ENCODE data around the gene PLRG1.

PLRG1 gene

DNA sequence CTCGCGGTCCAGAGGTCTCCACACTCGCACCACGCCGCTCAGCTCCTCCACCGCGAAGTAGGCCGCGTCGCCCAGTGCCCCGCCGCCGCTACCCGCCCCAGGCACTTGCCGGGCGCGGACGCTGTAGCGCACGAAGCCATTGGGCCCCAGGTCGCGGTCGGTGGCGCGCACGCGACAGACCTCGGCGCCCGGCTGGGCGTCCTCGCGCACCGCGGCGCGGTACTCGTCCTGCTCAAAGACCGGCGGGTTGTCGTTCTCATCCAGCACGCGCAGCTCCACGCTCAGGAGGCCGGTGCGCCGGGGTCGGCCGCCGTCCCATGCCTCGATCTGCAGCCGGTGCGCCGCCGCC is 60.0 kb downstream of the PLRG1 start:
- no peak overlapping the region for H3K4me3 ChIP-seq (ENCODE audit: low read length)
- H3K9me3 ChIP-seq (ENCODE audit: control insufficient read depth, insufficient read depth, low read length), result peaks cover 3% of the 10 kb centered on the region; the same call in 1 of the 2 replicates
- H3K27ac ChIP-seq (ENCODE audit: low read depth, low read length), result no peak overlapping the region
- H3K27me3 ChIP-seq (ENCODE audit: control insufficient read depth, low read length), result peaks cover 6% of the 10 kb centered on the region
- TF ChIP-seq, protein P1, sequence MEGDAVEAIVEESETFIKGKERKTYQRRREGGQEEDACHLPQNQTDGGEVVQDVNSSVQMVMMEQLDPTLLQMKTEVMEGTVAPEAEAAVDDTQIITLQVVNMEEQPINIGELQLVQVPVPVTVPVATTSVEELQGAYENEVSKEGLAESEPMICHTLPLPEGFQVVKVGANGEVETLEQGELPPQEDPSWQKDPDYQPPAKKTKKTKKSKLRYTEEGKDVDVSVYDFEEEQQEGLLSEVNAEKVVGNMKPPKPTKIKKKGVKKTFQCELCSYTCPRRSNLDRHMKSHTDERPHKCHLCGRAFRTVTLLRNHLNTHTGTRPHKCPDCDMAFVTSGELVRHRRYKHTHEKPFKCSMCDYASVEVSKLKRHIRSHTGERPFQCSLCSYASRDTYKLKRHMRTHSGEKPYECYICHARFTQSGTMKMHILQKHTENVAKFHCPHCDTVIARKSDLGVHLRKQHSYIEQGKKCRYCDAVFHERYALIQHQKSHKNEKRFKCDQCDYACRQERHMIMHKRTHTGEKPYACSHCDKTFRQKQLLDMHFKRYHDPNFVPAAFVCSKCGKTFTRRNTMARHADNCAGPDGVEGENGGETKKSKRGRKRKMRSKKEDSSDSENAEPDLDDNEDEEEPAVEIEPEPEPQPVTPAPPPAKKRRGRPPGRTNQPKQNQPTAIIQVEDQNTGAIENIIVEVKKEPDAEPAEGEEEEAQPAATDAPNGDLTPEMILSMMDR (IDR thresholded peaks at IDR 0.05; ENCODE audit: low read depth, low read length, poor library complexity, severe bottlenecking), result no peak
- no peak for TF ChIP-seq EZH2phosphoT487 (IDR thresholded peaks at IDR 0.05; ENCODE audit: borderline replicate concordance, low read length)
- H3K4me1 ChIP-seq (ENCODE audit: control insufficient read depth, low read length), result no peaks in the 10 kb centered on the region
- no peak overlapping the region for H3K4me2 ChIP-seq (ENCODE audit: low read length)
- H3K79me2 ChIP-seq (ENCODE audit: control insufficient read depth, low read length), result no peaks in the 10 kb centered on the region
- H3K36me3 ChIP-seq (ENCODE audit: control insufficient read depth, low read length), result no peaks in the 10 kb centered on the region
- H4K20me1 ChIP-seq (ENCODE audit: control insufficient read depth, insufficient read depth, low read depth, low read length), result no peaks in the 10 kb centered on the region
- no peaks in the 10 kb centered on the region for H3F3A ChIP-seq (ENCODE audit: control insufficient read depth, insufficient read depth)
- H3K9me2 ChIP-seq (replicated peaks; ENCODE audit: control insufficient read depth, low read length), result no peaks in the 10 kb centered on the region; the same call in 1 of the 2 replicates

- H4K20me1 ChIP-seq (ENCODE audit: control insufficient read depth, insufficient read depth, low read depth, low read length), result no peaks in the 10 kb centered on the region
- H3K9me2 ChIP-seq (replicated peaks; ENCODE audit: control insufficient read depth, low read length), result no peaks in the 10 kb centered on the region; the same call in 1 of the 2 replicates
- H3F3A ChIP-seq (ENCODE audit: control insufficient read depth, insufficient read depth), result no peaks in the 10 kb centered on the region
- no peak overlapping the region for H3K4me3 ChIP-seq (ENCODE audit: low read length)
- TF ChIP-seq, protein P1 (IDR thresholded peaks at IDR 0.05; ENCODE audit: low read depth, low read length, poor library complexity, severe bottlenecking), result no peak
- no peak for TF ChIP-seq EZH2phosphoT487 (IDR thresholded peaks at IDR 0.05; ENCODE audit: borderline replicate concordance, low read length)
- H3K36me3 ChIP-seq (ENCODE audit: control insufficient read depth, low read length), result no peaks in the 10 kb centered on the region
- peaks cover 6% of the 10 kb centered on the region for H3K27me3 ChIP-seq (ENCODE audit: control insufficient read depth, low read length)
- no peaks in the 10 kb centered on the region for H3K79me2 ChIP-seq (ENCODE audit: control insufficient read depth, low read length)
- H3K4me1 ChIP-seq (ENCODE audit: control insufficient read depth, low read length), result no peaks in the 10 kb centered on the region
- no peak overlapping the region for H3K27ac ChIP-seq (ENCODE audit: low read depth, low read length)
- peaks cover 3% of the 10 kb centered on the region; the same call in 1 of the 2 replicates for H3K9me3 ChIP-seq (ENCODE audit: control insufficient read depth, insufficient read depth, low read length)
- H3K4me2 ChIP-seq (ENCODE audit: low read length), result no peak overlapping the region
Observed at GRCh38 chr4:154489558-154490233, 60.5 kb downstream of the PLRG1 start.

DNA sequence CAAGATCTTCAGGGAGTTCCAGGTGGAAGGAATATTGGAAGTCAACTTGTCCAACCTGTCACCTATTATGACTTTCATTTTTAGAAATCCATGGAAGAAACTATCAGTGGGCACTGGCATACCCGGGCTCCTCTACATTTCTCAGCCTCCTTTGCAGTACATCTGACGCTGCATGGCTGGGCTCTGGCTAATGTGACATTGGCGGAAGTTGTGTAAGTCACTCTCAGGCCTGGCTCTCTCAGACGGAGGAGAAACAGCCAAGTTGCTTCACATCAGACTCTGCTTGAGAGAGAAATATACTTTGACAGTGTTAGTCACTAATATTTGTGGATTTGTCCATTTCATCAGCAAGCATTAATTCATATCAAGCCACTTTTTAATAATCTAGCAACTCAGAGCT is 63.1 kb downstream of the PLRG1 start:
- Histone ChIP-seq H3K27me3 (ENCODE audit: control insufficient read depth, low read length) (peaks cover 3% of the 10 kb centered on the region), H3K4me2 (ENCODE audit: low read length) (no peak overlapping the region), H3K9me2 (replicated peaks; ENCODE audit: control insufficient read depth, low read length) (no peaks in the 10 kb centered on the region; the same call in 1 of the 2 replicates), H3K27ac (ENCODE audit: low read depth, low read length) (no peak overlapping the region), H3K4me3 (ENCODE audit: low read length) (no peak overlapping the region), H3K4me1 (ENCODE audit: control insufficient read depth, low read length) (no peaks in the 10 kb centered on the region), H4K20me1 (ENCODE audit: control insufficient read depth, insufficient read depth, low read depth, low read length) (no peaks in the 10 kb centered on the region), H3K36me3 (ENCODE audit: control insufficient read depth, low read length) (no peaks in the 10 kb centered on the region), H3K79me2 (ENCODE audit: control insufficient read depth, low read length) (no peaks in the 10 kb centered on the region), H3K9me3 (ENCODE audit: control insufficient read depth, insufficient read depth, low read length) (peaks cover 3% of the 10 kb centered on the region; the same call in 1 of the 2 replicates), H3F3A (ENCODE audit: control insufficient read depth, insufficient read depth) (no peaks in the 10 kb centered on the region)
- TF ChIP-seq, protein P1 (IDR thresholded peaks at IDR 0.05; ENCODE audit: low read depth, low read length, poor library complexity, severe bottlenecking), result no peak
- no peak for TF ChIP-seq EZH2phosphoT487 (IDR thresholded peaks at IDR 0.05; ENCODE audit: borderline replicate concordance, low read length)
